GM10266 (cell line): ENCODE results near the gene SLC39A3.

Source experiments
- DNase-seq: peaks from one replicate; pipeline ENCODE4 v3.0.0; 2012; ENCODE audit errors: extremely low spot score
- CTCF ChIP-seq: IDR thresholded peaks from 2 replicates; pipeline ENCODE4 v1.5.1; 2012; ENCODE audit warnings: mild to moderate bottlenecking, low read depth; ENCODE audit not compliant: control insufficient read depth, insufficient read depth; ENCODE audit errors: missing control alignments

The SLC39A3 gene

GRCh38 chr19:2703077-2703437, 36.8 kb downstream of the SLC39A3 start:
- no peak for TF ChIP-seq CTCF

GRCh38 chr19:2702170-2703076, 37.4 kb downstream of the SLC39A3 start, which contains the start of gene GNG7:
Gene GNG7, minus strand, starts transcription at chr19:2702694. Its CDS starts 182,006 bp downstream, at chr19:2520688.
- DNase-seq: peak; percentile 100
- TF ChIP-seq CTCF: no peak

More at GRCh38 chr19:2703077-2703437, 36.8 kb downstream of the SLC39A3 start:
- DNase-seq: no peak

- no peak for DNase-seq
- TF ChIP-seq CTCF: no peak
Observed at GRCh38 chr19:2701361-2702169, 38.3 kb downstream of the SLC39A3 start.

- TF ChIP-seq CTCF: no peak
- DNase-seq: no peak
Observed at GRCh38 chr19:2700660-2701360, 39.0 kb downstream of the SLC39A3 start.

GRCh38 chr19:2699413-2700140, 40.2 kb downstream of the SLC39A3 start:
- no peak for DNase-seq
- no peak for TF ChIP-seq CTCF

- no peak for TF ChIP-seq CTCF
Observed at GRCh38 chr19:2694196-2694595, 45.6 kb downstream of the SLC39A3 start.

More at GRCh38 chr19:2694196-2694595, 45.6 kb downstream of the SLC39A3 start:
- DNase-seq: no peak
